Femur (tissue), 1 donor: ENCODE measurements around the gene PRKAG3.

ENCODE experiments used
- DNase-seq: peaks from one replicate; pipeline ENCODE4 v3.0.0-alpha.2; 2017

Gene PRKAG3

DNA sequence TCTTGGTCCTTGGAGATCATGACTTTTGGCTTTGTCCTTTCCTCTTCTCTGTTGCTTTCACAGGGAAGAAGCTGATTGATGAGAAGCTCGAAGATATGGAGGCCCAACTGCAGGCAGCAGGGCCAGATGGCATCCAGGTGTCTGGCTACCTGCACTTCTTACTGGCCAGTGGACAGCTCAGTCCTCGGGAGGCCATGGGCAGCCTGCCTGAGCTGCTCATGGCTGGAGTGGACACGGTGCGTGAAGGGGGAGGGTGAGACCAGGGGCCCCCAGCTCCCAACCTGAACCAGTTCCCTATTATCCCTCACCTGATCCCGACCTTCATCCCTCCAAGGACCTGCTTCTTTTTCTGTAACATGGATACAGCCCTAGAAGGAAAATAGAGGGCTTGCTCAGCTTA is 18.7 kb downstream of the PRKAG3 start:
- no peak for DNase-seq

DNA sequence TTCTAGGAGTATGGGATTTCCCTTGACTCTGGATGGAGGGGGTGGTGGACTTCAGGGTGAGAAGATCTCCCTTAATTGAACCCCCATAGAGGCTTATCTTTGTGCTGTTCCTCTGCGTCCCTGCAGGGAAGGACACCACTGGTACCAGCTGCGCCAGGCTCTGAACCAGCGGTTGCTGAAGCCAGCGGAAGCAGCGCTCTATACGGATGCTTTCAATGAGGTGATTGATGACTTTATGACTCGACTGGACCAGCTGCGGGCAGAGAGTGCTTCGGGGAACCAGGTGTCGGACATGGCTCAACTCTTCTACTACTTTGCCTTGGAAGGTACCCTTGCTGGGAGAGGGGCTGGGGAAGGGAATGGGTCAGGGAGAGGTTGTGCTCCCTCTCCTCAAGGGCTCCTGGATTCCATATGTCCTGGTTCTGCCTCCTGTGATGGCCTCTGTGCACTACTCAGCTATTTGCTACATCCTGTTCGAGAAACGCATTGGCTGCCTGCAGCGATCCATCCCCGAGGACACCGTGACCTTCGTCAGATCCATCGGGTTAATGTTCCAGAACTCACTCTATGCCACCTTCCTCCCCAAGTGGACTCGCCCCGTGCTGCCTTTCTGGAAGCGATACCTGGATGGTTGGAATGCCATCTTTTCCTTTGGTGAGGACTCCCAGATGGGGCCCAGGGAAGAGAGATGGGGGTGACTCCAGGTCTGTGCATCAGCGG is 19.3 kb downstream of the PRKAG3 start:
- DNase-seq: no peak

DNA sequence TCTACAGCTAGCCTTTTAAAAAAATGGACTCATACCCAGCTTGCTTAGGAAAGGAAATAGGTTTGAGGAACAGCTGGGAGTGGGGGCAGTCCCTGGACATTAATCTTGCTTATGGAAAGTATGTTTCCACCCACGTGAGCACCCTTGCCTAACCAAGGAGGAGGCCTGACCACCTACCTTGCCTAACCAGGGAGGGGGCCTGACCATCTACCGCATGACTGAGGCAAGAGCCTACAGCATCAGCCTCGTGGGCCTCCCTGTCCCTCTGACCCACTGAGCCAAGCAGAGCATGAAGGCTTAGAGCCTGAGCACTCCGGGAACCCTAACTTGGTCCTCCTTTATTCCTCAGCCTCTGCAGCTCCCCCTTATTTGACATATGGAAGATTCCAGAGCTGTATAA is 20.2 kb downstream of the PRKAG3 start:
- no peak for DNase-seq

DNA sequence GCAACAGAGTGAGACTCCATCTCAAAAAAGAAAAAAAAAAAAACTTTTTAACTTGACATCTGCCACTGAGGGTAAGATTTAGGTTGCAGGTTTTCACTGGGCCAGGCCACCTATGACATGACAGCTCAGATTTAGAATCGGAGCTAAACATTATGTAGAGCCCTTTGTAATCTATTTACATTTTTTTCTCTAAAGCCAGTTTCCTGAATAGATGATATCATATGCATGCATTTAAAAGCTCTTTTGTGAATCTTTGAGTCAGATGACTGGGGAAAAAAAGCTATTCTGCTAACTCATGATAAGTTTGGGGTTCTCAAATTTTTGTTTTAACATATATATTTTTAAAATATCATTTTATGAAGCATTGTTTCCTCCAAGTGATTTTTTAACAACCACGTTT is 21.3 kb downstream of the PRKAG3 start:
- no peak for DNase-seq

DNA sequence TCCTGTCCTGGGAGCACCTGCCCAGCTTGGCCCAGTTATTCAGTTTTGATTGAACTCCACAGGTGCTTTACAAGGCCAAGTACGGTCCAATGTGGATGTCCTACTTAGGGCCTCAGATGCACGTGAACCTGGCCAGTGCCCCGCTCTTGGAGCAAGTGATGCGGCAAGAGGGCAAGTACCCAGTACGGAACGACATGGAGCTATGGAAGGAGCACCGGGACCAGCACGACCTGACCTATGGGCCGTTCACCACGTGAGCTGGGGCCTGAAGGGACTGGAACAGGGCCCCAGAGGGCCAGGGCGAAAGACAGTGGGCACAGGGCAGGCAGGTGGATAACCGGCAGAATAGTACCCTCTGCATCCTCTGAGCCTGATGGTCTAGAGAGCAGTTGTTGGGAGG is 22.1 kb downstream of the PRKAG3 start:
- DNase-seq: no peak

DNA sequence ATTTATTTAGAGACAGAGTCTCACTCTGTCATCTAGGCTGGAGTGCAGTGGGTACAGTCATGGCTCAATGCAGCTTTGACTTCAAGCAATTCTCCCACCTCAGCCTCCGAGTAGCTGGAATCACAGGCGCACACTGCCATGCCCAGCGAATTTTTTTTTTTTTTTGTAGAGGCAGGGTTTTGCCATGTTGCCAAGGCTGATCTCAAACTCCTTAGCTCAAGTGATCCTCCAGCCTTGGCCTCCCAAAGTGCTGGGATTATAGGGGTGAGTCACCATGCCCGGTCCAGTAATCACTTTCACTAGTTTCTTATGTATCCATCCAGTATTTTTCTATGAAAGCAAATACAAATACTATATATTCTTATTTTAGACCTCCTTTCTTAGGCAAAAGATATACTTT is 24.0 kb downstream of the PRKAG3 start:
- DNase-seq: no peak

DNA sequence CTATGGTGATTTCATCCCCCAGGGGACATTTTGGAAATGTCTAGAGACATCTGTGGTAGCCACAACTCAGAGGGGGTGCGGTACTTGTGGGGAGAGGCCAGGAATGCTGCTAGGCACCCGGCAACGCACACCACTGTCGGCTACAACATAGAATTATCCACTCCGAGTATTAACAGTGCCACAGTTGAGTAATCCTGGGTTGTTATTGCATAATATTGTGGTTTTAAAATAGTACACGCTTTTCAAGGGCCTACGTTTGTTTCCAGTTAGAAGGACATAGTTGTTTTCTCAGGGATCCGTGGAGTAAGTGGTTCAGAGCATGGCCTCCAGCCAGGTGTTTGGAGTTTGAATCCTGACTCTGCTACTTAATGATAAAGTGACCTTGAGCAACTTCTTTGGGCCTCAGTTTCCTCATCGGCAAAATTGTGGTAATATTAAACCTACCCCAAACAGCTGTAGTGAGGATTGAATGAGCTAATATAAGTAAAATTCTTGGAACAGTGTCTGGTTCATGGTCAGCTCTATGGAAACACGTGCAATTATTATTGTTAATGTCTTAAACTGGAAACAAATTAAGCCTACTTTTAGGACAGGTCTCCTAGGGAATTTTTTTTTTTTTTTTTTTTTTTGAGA is 25.1 kb downstream of the PRKAG3 start:
- peak; percentile 78 for DNase-seq

DNA sequence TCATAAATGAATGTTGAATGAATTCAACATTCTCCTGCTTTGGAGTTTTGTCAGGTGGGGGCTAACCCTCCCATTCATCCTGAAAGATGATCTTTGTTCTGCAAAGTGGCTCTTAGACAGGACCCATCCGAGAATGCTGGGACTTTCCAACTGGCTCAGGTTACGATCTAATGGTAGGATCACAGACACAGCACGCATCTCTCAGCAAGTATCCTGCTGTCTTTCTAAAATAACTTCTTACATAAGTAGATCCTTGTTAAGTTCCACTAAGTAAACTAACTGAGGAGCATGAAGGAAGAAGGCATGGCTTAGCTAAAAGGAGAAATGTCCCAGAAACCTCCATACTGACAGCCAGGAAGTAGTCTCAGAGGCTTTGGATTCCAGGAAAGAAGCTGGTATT is 26.0 kb downstream of the PRKAG3 start:
- DNase-seq: peak; percentile 48

DNA sequence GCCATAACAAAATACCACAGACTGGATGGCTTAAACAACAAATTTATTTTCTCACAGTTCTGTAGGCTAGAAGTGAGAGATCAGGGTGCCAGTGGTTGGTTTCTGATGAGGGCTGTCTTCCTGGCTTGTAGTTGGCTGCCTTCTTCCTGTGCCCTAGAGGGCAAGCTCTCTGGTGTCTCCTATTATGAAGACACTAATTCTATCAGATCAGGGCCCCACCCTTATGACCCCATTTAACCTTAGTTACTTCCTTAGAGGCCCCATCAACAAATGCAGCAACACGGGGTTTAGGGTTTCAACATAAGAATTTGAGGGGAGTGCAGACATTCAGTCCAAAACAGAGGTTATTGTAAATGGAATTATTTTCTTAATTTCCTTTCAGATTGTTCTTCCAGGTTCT is 26.8 kb downstream of the PRKAG3 start:
- DNase-seq: no peak

DNA sequence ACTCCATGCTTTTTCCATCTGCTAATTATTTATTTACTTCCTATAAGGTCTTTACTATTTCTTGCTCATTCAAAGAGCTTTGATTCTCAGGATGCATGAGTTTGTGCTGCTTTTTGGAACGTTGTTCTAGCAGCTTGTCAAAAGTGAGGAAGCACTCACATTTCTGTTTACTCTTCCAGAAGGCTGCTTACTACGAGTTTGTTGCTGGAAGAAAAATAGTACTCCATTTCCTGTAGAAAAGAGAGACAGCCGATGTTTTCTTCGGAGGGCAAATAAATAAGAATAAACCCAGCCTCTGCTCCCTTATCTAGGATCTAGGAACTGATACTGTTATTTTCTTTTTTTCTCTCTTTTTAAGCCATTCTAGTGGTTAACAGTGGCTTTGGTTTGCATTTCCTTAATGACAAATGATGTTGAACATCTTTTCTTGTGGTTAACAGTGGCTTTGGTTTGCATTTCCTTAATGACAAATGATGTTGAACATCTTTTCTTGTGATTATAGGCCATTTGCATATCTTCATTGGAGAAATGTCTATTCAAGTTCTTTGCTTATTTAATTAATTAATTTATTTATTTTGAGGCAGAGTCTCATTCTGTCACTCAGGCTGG is 29.1 kb downstream of the PRKAG3 start:
- no peak for DNase-seq

DNA sequence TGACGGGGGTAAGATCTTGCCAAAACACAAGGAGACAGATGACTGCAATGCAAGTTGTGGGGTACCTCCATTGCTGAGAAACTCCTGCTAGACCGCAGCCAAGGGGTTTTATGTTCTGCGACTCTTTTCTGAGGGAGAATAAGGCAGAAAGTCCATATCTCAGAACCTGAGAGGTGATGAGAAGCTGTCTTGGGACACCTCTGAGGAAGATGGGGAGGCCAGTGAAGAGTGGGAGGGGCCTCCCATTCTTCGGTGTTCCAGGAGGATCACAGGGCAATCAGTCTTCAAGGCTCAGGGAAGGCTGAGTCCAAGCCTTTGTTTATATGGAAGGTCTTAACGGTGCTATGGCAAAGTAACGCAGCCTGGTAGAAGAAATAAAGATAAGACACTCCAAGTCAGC is 31.6 kb downstream of the PRKAG3 start:
- DNase-seq: no peak

DNA sequence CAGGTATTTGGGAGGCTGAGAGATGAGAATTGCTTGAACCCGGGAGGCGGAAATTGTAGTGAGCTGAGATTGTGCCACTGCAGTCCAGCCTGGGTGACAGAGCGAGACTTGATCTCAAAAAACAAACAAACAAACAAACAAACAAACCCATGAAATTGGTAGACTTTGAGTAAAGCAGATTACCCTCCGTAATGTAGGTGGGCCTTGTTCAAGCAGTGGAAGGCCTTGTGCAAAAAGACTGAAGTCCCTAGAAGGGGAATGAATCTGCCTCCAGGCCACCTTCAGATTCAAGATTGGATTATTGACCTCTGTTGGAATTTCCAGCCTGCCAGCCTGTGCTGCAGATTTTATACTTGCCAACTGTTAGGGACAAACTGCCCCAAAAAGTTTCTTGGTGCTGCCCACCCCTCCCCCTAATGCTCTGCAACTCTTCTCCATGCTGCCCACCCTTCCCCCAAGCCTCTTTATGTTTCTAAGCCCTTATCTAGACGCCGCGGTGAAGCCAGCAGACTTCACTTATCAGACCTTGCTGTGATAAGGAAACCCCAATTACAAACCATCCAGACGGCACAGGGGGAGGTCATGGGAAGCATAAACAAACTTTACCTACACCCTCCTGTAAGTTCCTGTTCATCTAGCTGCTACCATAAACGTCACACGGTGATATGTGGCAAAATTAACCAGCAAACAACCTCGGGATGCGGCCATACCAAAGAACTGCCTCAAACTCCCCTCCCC is 32.7 kb downstream of the PRKAG3 start:
- DNase-seq: no peak

DNA sequence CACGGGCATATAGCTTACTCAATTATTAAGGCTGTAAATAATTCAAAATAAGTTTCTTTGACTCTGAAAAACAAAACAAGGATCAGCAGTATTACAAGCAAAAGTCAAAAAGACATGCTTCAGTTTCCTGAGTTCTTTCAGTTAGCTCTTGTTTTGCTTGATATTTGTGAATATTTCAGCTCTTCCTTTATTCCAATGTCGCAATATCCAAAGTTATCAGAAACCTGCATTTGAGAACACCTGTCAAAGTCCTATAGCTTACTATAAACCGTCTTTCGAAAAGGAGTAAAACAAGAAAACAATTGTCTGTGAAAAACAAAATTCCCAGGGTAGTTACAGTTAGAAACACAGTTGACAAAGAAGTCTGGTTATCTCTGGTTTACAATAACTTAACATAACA is 34.9 kb downstream of the PRKAG3 start:
- no peak for DNase-seq

DNA sequence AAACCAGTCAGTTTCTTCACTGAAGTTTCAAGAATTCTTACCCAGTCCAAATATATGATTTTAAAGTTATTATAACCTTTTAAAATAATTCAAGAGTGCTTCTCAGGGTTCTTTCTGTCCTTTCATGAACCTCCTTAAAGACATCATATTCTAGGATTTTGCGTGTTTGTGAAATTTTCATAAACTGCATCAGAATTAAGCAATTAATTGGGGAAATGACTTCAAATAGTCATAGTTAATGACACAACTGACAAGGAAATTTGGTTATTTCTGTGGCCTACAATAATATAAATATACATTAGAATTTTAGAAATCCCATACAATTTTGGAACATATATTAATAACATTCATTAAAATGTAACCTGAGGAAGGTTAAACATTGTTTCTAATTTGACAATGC is 39.2 kb downstream of the PRKAG3 start:
- DNase-seq: no peak

DNA sequence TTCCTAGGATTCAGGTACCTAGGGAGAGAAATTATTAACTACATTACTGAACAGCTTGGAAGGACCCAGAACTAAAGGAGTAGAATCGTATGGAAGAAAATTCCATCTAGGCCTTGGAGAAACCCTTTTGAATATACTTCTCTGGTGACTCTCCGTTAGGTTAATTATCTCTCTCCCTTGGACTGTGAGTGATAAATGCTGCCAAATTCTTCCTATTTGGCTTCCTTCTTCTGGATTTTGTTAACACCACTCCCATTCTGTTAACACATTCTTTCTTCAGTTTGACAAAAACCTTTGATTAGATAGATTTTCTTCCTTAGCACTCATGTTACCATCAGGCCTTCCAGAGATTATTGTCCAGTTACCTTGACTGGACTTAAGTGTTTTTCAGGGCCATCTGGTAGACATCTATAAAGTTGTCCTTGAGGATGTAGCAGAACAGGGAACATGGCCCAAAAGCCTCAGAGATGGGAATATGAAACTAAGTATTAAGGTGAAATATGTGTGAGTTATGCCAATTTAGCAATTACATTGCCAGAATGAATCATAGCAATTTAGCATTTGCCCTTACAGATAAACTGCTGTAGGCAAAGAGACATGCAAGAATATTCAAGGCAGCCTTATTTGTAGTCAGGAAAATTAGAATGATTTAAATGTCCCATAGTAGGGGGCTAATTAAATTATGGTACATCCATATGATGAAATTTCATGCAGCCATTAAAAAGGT is 42.9 kb downstream of the PRKAG3 start:
- no peak for DNase-seq

DNA sequence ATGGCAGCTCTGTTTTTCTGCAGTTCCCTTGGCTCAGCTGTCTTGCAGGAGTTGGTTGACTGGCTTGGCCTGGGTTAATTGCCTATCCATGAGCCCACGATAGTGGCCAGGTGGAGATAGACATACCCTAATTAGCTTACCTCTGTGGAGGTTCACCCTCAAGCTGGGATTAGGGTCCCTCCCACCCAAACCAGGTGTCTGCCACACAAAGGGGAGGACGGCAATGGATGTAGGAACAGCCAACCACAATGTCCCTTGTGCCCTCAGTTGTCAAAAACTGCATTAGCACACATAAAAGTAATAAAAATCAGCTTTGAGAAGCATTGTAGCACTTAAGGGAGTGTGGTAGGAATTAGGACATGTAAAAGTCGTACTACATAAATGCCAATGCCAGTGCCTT is 45.5 kb downstream of the PRKAG3 start:
- DNase-seq: no peak

DNA sequence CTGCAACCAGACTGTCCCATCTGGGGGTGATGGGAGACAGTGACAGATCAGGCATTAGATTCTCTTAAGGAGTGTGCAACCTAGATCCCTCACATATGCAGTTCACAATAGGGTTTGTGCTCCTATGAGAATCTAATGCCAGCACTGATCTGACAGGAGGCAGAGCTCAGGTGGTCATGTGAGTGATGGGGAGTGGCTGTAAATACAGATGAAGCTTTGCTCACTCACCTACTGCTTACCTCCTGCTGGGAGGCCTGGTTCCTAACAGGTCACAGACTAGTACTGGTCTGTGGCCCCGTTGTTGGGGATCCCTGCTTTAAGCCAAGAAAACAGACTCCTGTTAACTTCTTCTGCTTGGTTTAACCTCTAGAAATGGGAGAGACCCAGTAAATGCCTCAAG is 46.5 kb downstream of the PRKAG3 start:
- DNase-seq: no peak

DNA sequence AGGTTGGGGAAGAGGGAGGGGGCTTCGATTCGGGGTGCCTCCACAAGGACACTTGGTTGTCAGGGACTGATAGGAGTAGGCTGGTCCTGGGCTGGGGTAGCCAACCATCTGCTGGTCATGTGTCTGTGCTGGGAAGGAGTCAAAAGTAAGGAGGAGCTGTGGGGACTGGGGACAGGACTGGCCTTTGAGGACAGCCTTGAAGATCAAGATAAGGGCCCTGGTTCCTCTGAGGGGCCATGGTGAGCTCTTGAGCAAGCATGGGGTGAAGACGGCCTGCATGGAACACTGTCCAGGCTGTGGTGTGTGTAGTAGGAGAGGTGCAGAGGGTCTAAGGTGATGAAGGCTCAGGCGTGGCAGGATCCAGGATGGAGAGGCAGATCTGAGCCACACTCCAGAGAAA is 47.9 kb downstream of the PRKAG3 start:
- no peak for DNase-seq

DNA sequence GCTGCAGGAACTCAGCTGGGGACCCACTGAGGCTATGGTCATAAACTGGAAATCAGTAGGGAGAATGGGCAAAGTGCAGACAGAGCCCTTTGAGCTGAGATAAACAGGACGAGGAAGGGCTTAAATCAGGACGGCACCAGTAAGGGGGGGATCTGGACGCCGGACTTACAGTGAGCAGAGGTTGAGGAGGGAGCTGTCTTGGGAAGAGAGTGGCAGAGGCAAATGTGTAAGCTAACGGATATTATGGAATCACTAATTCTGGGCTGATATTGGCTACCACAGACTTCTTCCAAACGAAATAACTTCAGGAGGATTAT is 49.1 kb downstream of the PRKAG3 start:
- peak; percentile 31 for DNase-seq

DNA sequence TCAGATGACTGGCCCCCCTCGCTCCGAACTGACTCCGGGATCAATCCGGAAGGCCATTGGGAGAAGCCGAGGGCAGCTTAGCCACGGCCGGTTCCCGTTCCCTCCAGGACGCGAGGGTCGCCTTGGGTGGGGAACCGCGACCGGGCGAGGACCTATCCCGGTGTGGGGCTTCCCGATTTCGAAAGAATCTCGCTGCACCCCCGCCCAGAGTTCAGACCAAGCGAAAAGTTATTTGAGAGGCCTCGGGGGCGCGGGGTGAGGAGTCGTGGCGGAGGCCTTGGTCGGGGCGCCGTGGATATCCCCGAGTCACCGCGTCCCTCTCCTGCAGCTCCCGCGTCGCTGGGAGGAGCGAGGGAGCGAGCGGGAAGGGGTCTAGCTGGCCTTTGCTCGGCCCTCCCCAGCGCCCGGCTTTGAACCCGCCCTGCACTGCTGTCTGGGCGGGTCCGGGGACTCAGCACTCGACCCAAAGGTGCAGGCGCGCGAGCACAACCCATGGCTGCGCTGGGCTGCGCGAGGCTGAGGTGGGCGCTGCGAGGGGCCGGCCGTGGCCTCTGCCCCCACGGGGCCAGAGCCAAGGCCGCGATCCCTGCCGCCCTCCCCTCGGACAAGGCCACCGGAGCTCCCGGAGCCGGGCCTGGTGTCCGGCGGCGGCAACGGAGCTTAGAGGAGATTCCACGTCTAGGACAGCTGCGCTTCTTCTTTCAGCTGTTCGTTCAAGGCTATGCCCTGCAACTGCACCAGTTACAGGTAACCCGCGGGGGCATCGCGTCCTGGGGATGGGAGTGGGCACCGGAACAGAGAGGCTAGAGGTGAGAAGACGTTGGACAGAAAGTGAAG is 49.7 kb downstream of the PRKAG3 start, which contains the start of gene CYP27A1:
Gene CYP27A1 (plus strand): TSS at position 457 of the 837 bp plus-strand sequence. CDS start 36 bp downstream, at position 493.
- peak; percentile 66 for DNase-seq

DNA sequence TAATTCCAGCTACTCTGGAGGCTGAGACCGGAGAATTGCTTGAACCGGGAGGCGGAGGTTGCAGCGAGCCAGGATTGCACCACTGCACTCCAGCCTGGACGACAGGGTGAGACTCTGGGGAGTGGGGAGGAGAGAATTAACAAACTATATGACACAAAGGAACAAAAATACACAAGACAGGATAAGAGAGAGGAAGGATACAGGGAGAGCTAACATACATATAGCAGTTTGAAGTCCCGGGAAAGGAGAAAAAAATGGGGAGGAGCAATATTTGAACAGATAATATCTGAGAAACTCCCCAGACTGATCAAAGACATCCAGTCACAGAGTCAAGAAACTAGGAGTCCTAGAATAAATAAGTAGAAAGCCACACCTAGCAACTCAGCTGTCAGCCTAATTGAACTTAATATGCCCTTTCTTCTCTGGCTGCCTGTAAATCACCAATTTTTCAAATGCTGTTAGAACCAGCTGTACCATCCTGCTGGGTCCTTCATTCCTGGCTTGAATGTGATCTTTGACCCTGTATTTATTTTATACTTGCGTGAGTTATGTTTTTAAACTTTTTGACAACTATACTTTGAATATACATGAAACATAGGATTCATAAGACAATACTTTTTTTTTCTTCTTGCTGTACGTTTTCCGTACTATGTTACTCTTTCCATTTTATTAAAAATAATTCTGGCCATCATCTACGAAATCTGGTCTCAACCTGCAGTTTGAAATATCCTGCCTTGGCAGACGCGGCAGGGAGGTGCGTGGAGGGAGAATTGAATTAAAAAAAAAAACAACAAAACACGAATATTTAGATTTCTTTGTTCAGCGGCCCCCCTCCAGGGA is 50.5 kb downstream of the PRKAG3 start:
- DNase-seq: no peak
